H1 (cell line): Measurements from ENCODE around the gene AP2B1. TPM values are rescaled to one million over a fixed set of nuclear protein-coding genes. Genes with fewer than 3 reads are reported as not detected.

Experiments
- CBX5 ChIP-seq: fragments of 300-800, 300-1000 bp; sonication (generic); IDR thresholded peaks from 2 replicates; pipeline ENCODE4 v1.7.1; 2016; ENCODE audit warnings: antibody characterized with exemption, low read length, low read depth
- CTBP2 ChIP-seq: IDR thresholded peaks from 2 replicates; pipeline ENCODE4 v1.7.0; 2011; ENCODE audit warnings: borderline replicate concordance, mild to moderate bottlenecking, moderate library complexity, mixed read lengths, low read length; ENCODE audit not compliant: insufficient read depth, insufficient read length
- E2F6 ChIP-seq: IDR thresholded peaks from 2 replicates; pipeline ENCODE4 v1.6.1; 2012; ENCODE audit warnings: inconsistent platforms
- EGR1 ChIP-seq: IDR thresholded peaks from 2 replicates; pipeline ENCODE4 v1.6.1; 2011; ENCODE audit warnings: low read depth, low read length, borderline replicate concordance
- EZH2 ChIP-seq: fragments of 200-600 bp; sonication (generic); IDR thresholded peaks from 2 replicates; pipeline ENCODE4 v1.7.1; 2012; ENCODE audit warnings: low read depth, mild to moderate bottlenecking, moderate library complexity, low read length, inconsistent platforms; ENCODE audit not compliant: severe bottlenecking
- GTF2F1 ChIP-seq: IDR thresholded peaks from 2 replicates; pipeline ENCODE4 v1.6.1; 2012; ENCODE audit warnings: low read depth, low read length, improper control_type of control experiment, borderline replicate concordance
- JUN ChIP-seq: IDR thresholded peaks from 2 replicates; pipeline ENCODE4 v1.6.1; 2011; ENCODE audit warnings: low read depth, mild to moderate bottlenecking, improper control_type of control experiment, low read length
- KDM4A ChIP-seq: IDR thresholded peaks from one replicate; pipeline ENCODE4 v1.7.1; 2012; ENCODE audit warnings: low read depth, mild to moderate bottlenecking, moderate library complexity, low read length, inconsistent platforms; ENCODE audit not compliant: severe bottlenecking
- KDM5A ChIP-seq: fragments of 200-600 bp; IDR thresholded peaks from 2 replicates; pipeline ENCODE4 v1.7.1; 2012; ENCODE audit warnings: mild to moderate bottlenecking, low read length, inconsistent platforms, mixed read lengths
- MAFK ChIP-seq: IDR thresholded peaks from 2 replicates; pipeline ENCODE4 v1.6.1; 2012; ENCODE audit warnings: low read depth, mild to moderate bottlenecking, improper control_type of control experiment, low read length
- NANOG ChIP-seq: IDR thresholded peaks from 2 replicates; pipeline ENCODE4 v1.6.1; 2011; ENCODE audit warnings: low read length, low read depth, mild to moderate bottlenecking, inconsistent platforms; ENCODE audit not compliant: insufficient read depth, poor library complexity, severe bottlenecking
- NRF1 ChIP-seq: IDR thresholded peaks from 2 replicates; pipeline ENCODE4 v1.6.1; 2011; ENCODE audit warnings: mild to moderate bottlenecking, low read depth, low read length, improper control_type of control experiment
- RBBP5 ChIP-seq: IDR thresholded peaks from 2 replicates; pipeline ENCODE4 v1.7.1; 2012; ENCODE audit warnings: low read depth, mild to moderate bottlenecking, inconsistent platforms, low read length, moderate library complexity, borderline replicate concordance
- RFX5 ChIP-seq: IDR thresholded peaks from 2 replicates; pipeline ENCODE4 v1.6.1; 2011; ENCODE audit warnings: low read depth, low read length, improper control_type of control experiment, borderline replicate concordance
- RXRA ChIP-seq: IDR thresholded peaks from 2 replicates; pipeline ENCODE4 v1.6.1; 2011; ENCODE audit warnings: low read depth, mild to moderate bottlenecking, low read length, moderate library complexity; ENCODE audit not compliant: insufficient read depth
- SAP30 ChIP-seq: fragments of 300-600 bp; sonication (generic); IDR thresholded peaks from 2 replicates; pipeline ENCODE4 v1.7.1; 2012; ENCODE audit warnings: low read length, moderate library complexity, mild to moderate bottlenecking, inconsistent platforms; ENCODE audit not compliant: insufficient read depth, insufficient replicate concordance
- SP1 ChIP-seq: IDR thresholded peaks from 2 replicates; pipeline ENCODE4 v1.6.1; 2011; ENCODE audit warnings: low read depth, low read length
- SUZ12 ChIP-seq: fragments of 200-600 bp; sonication (generic); IDR thresholded peaks from 2 replicates; pipeline ENCODE4 v1.6.1; 2012; ENCODE audit warnings: mild to moderate bottlenecking, inconsistent platforms, low read length, moderate library complexity, mixed read lengths
- TAF7 ChIP-seq: optimal IDR thresholded peaks from 2 replicates; pipeline ENCODE3; 2011; ENCODE audit warnings: low read depth, mild to moderate bottlenecking, inconsistent platforms, low read length, moderate library complexity, borderline replicate concordance
- TBP ChIP-seq: IDR thresholded peaks from 2 replicates; pipeline ENCODE4 v1.6.1; 2011; ENCODE audit warnings: low read depth, low read length, improper control_type of control experiment
- polyA plus RNA-seq, 7 experiments: library from polyadenylated mRNA; depleted of rRNA in 3 of 7; stranded (reverse) in 5 of 7; unstranded in 2 of 7; fragments of >200 nt in 5 of 7; fragments of 200-250 nt in 2 of 7; gene quantifications; 1 replicate in 5 of 7; 2 replicates in 1 of 7; 4 replicates in 1 of 7; pipeline versions ENCODE4 v1.2.1 to v1.2.3, GENCODE V29; 2011 to 2013; ENCODE audit warnings: missing spikeins in 2 of 7, mixed read lengths in 2 of 7
- total RNA-seq: library from RNA; stranded (reverse); fragmentation: NEBNext Ultra II Directional; extraction: Animal tissue kit (Norgen Biotek cat#: 25700); gene quantifications from 2 replicates; pipeline ENCODE4 v1.2.1, GENCODE V29; 2021
- TF ChIP-seq, protein P1 (sequence below): IDR thresholded peaks from 2 replicates; pipeline ENCODE4 v1.6.1; 2012; ENCODE audit warnings: low read length, inconsistent platforms

The AP2B1 gene
- total and polyA plus RNA-seq, 2 of the 8 experiments (the other 6 are each of a cell fraction or from before 2014, with no cell fraction given), result 95.5 to 199 TPM

- TF ChIP-seq, protein P1, sequence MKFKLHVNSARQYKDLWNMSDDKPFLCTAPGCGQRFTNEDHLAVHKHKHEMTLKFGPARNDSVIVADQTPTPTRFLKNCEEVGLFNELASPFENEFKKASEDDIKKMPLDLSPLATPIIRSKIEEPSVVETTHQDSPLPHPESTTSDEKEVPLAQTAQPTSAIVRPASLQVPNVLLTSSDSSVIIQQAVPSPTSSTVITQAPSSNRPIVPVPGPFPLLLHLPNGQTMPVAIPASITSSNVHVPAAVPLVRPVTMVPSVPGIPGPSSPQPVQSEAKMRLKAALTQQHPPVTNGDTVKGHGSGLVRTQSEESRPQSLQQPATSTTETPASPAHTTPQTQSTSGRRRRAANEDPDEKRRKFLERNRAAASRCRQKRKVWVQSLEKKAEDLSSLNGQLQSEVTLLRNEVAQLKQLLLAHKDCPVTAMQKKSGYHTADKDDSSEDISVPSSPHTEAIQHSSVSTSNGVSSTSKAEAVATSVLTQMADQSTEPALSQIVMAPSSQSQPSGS, result no peak
- TF ChIP-seq TBP (peak; percentile 85), RBBP5 (peak; percentile 73; the same call in 1 of the 2 replicates), CBX5 (no peak), CTBP2 (peak; percentile 93), EZH2 (no peak), SAP30 (peak; percentile 94), GTF2F1 (0 out of 2 replicates have a peak, but pooled peaks have one; percentile 83), SUZ12 (no peak), E2F6 (no peak), RXRA (no peak), NANOG (no peak), RFX5 (no peak), KDM4A (peak; percentile 77), SP1 (no peak), EGR1 (peak; percentile 93), NRF1 (no peak), TAF7 (peak; percentile 68), JUN (no peak), MAFK (no peak), KDM5A (no peak)
Measured at GRCh38 chr17:35578197-35578928, 8.8 kb upstream of the AP2B1 start, which contains the start of gene PEX12 (continued).
